ENCODE data around the gene ACAA2.

DNA sequence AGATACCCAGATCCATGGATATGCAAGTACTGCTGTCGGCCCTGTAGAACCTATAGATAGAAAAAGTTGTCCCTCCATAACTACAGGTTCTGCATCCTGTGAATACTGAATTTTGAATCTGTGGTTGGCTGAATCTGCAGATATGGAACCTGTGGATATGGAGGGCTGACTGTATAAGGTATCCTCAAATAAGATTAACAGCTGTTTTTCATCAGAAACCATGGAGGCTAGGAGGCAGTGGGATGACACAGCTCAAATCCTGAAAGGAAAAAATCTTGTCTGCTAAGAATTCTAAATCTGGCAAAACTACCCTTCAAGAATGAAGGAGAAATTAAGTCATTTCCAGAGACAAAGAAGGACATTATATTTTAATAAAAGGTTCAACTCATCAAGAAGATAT lies 14.7 kb upstream of the ACAA2 start:
- TF ChIP-seq CHD2 (IDR thresholded peaks at IDR 0.05; ENCODE audit: low read length, partially characterized antibody) (no peak), TCF12 (IDR thresholded peaks at IDR 0.05) (no peak), POLR2AphosphoS5 (IDR thresholded peaks at IDR 0.05; ENCODE audit: low read depth, low read length) (no peak), MXI1 (IDR thresholded peaks at IDR 0.05; ENCODE audit: low read depth, low read length) (no peak), IRF3 (IDR thresholded peaks at IDR 0.05; ENCODE audit: low read depth, low read length) (no peak), JUND (IDR thresholded peaks at IDR 0.05) (no peak), ZBTB33 (IDR thresholded peaks at IDR 0.05; ENCODE audit: borderline replicate concordance, low read depth) (no peak), GABPA (IDR thresholded peaks at IDR 0.05; ENCODE audit: low read depth) (no peak), TEAD4 (IDR thresholded peaks at IDR 0.05; ENCODE audit: borderline replicate concordance, insufficient read depth) (no peak)
- TF ChIP-seq, protein P1, sequence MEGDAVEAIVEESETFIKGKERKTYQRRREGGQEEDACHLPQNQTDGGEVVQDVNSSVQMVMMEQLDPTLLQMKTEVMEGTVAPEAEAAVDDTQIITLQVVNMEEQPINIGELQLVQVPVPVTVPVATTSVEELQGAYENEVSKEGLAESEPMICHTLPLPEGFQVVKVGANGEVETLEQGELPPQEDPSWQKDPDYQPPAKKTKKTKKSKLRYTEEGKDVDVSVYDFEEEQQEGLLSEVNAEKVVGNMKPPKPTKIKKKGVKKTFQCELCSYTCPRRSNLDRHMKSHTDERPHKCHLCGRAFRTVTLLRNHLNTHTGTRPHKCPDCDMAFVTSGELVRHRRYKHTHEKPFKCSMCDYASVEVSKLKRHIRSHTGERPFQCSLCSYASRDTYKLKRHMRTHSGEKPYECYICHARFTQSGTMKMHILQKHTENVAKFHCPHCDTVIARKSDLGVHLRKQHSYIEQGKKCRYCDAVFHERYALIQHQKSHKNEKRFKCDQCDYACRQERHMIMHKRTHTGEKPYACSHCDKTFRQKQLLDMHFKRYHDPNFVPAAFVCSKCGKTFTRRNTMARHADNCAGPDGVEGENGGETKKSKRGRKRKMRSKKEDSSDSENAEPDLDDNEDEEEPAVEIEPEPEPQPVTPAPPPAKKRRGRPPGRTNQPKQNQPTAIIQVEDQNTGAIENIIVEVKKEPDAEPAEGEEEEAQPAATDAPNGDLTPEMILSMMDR (IDR thresholded peaks at IDR 0.05): no peak

Data from SK-N-SH (cell line).